NCI-H345 (cell line): ENCODE data around the gene RFWD3.
A peak's percentile ranks its signal among the peaks of the same experiment; 100 is the strongest.

Source experiments
- DNase-seq: peaks from one replicate; lab custom pipeline; 2025; lab: John Stamatoyannopoulos, UW

The RFWD3 gene

GRCh38 chr16:74622005-74622404 is 44.7 kb downstream of the RFWD3 start:
- no peak for DNase-seq

DNA sequence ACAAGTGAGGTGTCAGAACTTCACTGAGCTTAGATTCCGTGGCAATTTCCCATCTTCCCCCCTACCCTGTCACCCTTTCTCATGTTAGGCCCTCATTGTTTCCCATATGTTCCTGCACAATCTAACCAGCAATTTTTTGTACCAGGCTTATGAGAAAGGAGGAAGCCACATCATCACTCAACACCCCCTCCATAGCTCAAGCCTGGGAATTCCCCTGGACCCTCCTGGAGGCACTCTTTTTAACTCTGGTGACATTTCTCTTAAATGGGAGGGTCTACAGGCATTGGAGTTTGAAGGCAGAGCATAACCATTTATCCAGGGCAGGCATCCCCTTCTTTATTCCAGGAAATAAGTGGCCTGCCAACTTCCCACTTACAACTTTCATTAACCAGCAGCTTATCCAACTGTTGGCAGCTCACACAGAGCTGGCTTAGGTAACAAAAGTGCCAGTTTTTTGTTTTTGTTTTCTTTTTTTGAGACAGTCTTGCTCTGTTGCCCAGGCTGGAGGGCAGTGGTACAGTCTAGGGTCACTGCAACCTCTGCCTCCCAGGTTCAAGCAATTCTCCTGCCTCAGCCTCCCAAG is 49.4 kb downstream of the RFWD3 start:
- DNase-seq: no peak

DNA sequence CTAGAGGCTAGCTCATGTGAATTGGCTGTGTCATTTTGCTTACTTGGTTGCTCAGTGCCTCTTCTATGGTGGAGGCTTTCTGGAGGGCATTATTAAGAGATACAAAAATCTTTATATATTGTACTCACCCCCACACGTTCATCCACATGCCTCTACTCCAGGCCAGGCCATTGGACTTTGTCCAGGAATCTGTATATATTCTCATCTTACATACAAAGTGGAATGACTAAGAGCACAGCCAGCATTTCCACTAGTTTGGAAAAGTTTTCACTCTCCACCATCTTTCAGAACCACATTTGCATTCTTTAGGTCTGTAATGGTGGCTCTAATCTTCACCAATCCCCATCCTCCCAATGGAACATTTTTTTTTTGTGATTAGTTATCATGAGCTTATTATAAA is 55.0 kb downstream of the RFWD3 start:
- no peak for DNase-seq

DNA sequence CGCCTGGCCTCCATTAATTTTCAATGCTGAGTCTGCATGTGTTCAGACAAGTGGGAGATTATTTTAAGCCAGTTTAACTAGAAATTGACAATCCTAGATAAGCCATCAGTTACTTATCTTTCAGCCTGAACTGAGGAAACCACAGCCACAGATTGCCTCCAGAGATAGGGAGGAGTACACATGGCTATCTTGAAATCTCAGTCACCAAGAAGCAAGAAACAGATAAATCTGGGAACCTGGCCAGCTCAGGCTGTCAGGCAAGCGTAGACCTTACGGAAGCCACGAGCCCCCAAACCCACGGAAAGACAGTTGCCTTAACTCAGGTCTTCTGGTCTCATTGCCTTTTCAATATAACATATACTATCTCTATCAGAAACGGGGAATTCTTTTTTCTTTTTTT is 57.7 kb downstream of the RFWD3 start:
- no peak for DNase-seq

- DNase-seq: no peak
Measured at GRCh38 chr16:74608381-74608780, 58.3 kb downstream of the RFWD3 start.

GRCh38 chr16:74607962-74608356 is 58.7 kb downstream of the RFWD3 start:
- no peak for DNase-seq

GRCh38 chr16:74607310-74607961 is 59.2 kb downstream of the RFWD3 start:
- no peak for DNase-seq

DNA sequence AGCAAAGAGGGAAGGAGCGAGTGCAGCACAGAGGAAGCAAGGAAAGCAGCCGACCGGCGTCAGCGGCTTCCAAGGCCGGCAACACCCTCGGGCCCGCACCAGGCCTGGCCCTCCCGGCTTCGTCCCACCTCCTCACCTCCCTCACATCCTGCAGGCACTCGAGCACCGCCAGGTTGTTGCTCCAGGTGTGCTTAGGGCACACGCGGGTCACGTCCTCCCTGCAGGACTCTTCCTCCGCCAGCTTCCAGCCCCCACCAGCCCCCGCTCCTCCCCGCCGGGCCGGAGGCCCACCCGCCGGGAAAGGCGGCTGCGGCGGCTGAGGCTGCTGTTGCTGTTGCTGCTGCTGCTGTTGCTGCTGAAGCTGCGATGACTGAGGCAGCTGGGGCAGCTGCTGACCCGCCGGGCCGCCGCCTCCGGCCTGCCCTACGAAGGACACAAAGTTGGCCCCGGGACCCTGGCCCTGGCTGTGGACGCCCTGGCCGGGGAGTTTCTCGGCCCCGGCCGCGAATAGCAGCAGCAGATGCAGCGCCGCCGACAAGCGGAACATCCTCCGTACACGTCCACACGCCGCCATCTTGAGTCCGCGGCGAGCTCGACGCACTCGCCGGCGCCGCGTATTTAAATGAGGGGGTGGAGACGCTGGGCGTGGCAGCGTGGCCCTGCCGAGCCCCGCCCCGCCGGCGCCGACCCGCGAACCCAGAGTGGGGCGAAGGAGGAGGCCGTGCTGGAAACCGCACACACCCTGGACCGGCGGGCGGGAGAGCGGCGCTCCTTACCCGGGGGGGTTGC is 60.0 kb downstream of the RFWD3 start, which contains the start of gene GLG1:
Gene GLG1 (minus strand): TSS at position 594 of the 789 bp plus-strand sequence. CDS start 20 bp downstream, at position 574.
- peak; percentile 86 for DNase-seq

DNA sequence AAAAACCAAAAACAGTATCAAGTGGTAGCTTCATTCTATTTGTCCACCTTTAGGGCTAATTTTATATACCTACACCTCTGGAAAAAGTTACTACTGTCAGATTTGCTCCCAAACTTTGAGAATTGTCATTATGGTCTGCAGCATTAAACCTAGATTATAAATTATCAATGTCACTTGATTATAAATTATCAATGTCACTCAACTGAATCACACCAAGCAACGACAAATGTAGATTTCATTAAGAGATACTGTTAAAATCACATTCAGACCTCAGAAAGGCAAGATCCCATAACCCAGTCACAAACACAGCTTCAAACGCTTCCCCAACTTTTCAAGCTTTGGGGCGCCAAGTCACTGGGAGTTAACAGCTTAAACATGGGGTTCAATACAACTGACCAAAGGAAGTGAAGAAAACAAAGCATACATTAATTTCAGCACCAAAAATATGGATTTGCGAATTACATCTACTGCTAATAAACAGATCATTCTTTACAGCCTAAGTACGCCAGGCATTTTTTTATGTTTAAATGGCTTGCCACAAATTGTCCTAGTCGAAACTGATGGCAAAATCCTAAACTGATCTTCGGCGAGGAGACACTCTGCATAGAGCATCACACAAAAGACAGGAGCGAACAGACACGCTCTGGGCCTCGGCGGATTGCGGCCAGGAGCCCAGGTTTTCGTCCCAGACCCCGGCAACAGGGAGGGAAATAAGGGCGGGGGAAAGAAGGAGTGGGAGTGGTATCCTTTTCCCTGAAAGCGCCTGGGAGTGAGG is 60.7 kb downstream of the RFWD3 start:
- no peak for DNase-seq

DNA sequence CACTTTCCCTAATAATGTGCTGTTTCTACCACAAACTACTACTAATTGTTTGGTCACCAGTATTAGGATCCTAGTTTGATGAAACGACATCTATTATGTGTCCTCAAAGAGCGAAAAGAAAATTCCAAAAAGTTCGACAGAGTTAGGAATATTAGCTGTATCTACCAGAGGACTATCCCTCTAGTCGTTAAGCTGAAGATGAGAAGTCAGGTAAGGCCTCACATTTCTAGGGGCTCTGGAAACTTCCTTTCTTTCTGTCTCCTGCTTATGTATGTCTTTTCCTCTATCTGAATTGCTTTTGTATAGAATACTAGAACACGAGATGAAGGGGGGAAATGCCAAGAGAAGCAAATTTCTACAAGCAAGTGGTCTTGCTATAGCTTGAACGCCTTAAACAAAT is 61.3 kb downstream of the RFWD3 start:
- DNase-seq: no peak

- no peak for DNase-seq
Measured at GRCh38 chr16:74603848-74604247, 62.8 kb downstream of the RFWD3 start.

- no peak for DNase-seq
Measured at GRCh38 chr16:74601126-74601871, 65.4 kb downstream of the RFWD3 start.

- DNase-seq: no peak
Measured at GRCh38 chr16:74596586-74596985, 70.1 kb downstream of the RFWD3 start.

DNA sequence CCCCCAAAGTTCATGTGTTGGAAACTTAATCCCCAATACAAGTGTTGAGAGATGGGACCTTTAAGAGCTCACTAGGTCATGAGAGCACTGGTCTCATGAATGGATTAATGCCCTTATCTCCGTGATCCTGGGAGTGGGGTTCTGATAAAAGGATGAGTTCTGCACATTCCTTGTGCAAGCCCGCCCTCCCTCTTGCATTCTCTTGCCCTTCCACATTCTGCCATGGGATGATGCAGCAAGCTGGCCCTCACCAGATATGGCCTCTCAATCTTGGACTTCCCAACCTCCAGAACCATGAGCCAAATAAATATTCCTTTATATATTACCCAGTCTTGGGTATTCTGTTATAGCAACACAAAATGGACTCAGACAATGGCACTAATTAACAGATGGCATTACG is 73.8 kb downstream of the RFWD3 start:
- no peak for DNase-seq

DNA sequence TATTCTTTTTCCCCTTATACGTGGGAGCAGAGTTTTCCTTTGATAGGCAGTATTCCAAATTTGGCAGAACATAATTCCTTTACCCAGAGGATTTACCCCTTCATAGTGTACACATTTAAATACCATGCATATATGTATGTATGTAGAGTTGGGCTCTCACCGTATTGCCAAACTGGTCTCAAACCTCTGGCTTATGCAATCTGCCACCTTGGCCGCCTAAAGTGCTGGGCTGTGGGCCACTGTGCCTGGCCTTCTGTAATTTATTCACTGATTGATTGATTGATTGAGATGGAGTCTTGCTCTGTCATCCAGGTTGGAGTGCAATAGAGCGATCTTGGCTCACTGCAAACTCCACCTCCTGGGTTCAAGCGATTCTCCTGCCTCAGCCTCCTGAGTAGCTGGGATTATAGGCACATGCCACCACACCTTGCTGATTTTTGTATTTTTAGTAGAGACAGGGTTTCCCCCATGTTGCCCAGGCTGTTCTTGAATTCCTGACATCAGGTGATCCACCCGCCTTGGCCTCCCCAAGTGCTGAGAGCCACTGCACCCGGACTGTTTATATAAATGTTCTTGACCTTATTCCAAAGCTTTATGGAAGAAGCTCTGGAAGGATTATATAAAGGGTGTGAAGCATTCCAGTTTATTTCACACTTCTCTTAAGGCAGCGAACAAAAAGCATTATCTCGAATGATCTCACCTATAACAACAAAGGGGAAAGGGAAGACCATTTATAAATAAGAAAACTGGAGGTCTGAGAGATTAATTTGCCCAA is 74.6 kb downstream of the RFWD3 start:
- DNase-seq: no peak

DNA sequence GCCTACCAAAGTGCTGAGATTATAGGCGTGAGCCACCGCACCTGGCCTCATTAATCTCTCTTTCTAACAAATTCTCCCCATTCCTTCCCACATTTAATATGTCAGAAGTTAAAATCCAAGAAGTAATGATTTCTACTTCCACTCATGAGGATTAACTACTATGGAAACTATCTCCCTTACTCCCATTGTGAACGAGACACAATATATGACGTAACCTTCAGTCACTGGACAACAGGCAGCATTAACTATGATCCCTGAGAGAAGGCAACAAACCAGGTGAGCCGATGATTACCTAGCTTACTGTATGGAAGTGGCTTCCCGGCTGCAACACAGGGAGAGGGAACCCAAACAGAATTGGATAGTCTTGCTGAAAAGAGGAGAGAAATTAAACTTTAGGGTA is 79.7 kb downstream of the RFWD3 start:
- no peak for DNase-seq

- DNase-seq: no peak
Measured at GRCh38 chr16:74585846-74586443, 80.7 kb downstream of the RFWD3 start.

DNA sequence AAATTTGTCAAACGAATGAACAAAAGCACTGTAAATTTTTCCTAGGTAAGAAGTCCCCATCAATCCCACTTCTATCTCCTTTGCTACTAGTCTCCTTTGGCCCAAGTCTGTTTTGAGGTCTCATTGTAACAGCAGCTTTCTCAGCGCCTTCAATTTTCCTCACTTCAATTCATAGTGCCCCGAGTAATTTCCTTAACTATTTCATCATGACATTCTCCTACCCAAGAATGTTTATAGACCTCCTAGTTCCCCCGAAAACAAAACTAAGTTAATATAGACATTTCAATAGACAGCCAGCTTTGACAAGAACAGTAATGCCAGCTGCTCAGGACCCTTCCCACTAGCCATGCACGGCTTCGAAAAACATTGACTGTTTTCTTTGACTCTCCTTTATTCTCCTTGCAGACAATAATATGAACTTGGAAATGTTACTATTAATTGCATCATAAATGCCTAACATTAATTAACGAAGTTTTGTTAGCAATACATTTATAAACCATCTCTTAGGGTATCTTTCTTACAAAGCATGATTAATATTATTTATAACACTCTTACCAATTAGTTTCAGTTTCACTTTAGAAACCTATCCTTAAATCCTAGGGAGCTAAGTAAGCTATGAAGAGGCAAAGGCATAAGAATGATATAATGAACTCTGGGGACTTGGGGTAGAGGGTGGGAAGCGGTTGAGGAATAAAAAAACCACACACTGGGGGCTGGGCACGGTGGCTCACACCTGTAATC is 82.6 kb downstream of the RFWD3 start:
- DNase-seq: no peak

- no peak for DNase-seq
Measured at GRCh38 chr16:74582970-74583369, 83.7 kb downstream of the RFWD3 start.

DNA sequence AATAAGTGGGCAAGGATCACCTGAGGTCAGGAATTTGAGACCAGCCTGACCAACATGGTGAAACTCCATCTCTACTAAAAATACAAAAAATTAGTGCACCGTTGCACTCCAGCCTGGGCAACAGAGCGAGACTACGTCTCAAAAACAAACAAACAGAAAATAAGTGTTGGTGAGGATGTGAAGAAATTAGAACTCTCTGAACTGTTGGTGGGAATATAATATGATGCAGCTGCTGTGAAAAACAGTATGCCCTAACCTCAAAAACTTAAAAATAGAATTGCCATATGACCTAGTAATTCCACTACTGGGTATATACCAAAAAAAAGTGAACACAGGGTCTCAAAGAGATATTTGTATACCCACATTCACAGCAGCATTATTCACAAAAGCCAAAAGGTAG is 85.8 kb downstream of the RFWD3 start:
- no peak for DNase-seq
